WI38 (cell line): ENCODE data around the gene PIGX.

Experiments
- H3K4me3 ChIP-seq: 2 replicates; pipeline ENCODE4 v1.5.1; 2011; ENCODE audit warnings: low read depth, mild to moderate bottlenecking, control low read depth, low read length
- CTCF ChIP-seq: IDR thresholded peaks from 2 replicates; pipeline ENCODE4 v1.5.1; 2012; ENCODE audit warnings: low read depth, mild to moderate bottlenecking, control low read depth, low read length

The PIGX gene

GRCh38 chr3:196711838-196712513 lies at the start of gene PIGX, which contains the start of gene CEP19:
Gene PIGX, plus strand, starts transcription at chr3:196712377.
Gene CEP19, minus strand, starts transcription at chr3:196712250. Its CDS starts 3,593 bp downstream, at chr3:196708657.
- no peak for TF ChIP-seq CTCF
- peak within 1 kb of the TSS; percentile 81 for H3K4me3 ChIP-seq

DNA sequence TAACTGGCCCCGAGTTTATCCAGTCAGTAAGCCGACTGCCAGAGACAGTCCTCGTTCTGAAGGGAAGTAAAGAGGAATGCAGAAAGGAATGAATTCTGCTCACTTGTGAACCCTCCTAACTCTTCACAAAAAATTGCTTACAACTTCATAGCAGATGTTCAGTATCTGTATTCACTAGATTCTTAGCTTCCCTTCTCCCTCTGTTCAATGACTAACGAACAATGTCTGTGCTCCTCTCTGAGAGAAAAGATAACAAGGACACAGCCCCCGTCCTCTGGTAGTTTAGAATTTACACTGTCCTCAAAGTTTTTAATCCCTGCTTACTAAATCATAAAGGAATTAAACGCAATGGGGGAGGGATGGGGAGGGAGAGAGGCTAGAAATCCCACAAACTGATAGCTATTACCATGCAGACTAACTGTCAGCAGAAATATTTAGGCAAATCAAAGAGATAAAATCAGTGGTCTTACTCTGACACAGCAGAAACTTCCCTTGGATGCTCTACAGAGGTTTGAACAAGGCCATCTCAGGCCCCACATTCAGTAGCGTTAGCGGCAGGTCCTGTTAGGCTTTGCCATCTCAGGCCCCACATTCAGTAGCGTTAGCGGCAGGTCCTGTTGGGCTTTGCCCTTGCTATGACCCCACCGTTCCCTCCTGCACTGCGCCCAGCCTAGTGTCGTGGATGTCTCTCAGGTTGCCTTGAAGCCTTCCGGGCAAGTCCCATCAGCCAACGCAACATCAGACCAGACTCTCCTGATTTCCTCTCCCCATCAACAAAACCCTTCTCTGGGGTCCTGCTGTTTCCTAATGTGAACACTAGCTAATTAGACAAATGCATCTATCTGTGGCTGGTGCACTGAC lies 49.2 kb upstream of the PIGX start:
- H3K4me3 ChIP-seq, result no peak overlapping the region
- no peak for TF ChIP-seq CTCF

GRCh38 chr3:196666001-196666867 lies 45.9 kb upstream of the PIGX start:
- TF ChIP-seq CTCF, result no peak
- H3K4me3 ChIP-seq, result no peak overlapping the region

GRCh38 chr3:196667056-196667825 lies 44.9 kb upstream of the PIGX start:
- TF ChIP-seq CTCF, result no peak
- no peak overlapping the region for H3K4me3 ChIP-seq

DNA sequence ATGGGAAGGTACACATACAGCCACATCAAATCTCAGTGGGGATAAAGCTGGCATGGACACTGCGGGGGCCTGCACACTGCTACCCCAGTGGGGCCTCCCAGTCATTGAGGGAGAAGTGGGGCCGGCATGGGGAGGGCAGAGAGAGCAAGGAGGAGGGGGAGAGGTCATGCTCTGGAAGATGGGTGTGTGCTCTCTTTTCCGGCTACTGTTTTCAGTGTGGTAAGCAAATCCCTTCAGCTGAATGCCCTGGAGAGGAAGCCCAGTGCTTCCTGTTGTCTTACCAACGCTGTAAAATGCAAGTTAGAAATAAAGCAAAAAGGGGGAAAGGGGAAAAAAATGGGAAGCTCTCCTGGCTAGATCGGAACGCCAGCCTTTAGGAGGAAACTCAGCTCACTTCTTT lies 41.8 kb upstream of the PIGX start:
- no peak for TF ChIP-seq CTCF
- no peak overlapping the region for H3K4me3 ChIP-seq

DNA sequence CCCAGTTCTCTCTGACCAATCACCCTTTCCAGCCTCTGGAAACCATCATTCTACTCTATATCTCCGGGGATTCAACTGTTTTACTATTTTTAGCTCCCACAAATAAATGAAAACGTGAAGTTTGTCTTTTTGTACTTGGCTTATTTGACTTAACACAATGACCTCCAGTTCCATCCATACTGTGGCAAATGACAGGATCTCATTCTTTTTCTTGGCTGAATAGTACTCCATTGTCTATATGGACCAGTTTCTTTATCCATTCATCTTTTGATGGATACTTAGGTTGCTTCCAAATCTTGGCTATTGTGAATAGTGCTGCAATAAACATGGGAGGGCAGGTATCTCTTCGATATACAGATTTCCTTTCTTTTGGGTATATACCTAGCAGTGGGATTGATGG lies 38.5 kb upstream of the PIGX start:
- TF ChIP-seq CTCF, result no peak
- H3K4me3 ChIP-seq, result no peak overlapping the region
